GM18499 (cell line): ENCODE data around the gene DKK3.

Experiments
- ATAC-seq: cut with Tn5 transposase; IDR thresholded peaks from one replicate; pipeline ENCODE4 v1.9.1; 2021; ENCODE audit warnings: moderate number of reproducible peaks; ENCODE audit not compliant: insufficient read depth, unreplicated experiment

DKK3 gene

GRCh38 chr11:12006552-12007229 is 1.7 kb downstream of the DKK3 start:
- ATAC-seq = no peak

- ATAC-seq = no peak
Observed at GRCh38 chr11:12005476-12005875, 3.0 kb downstream of the DKK3 start.

GRCh38 chr11:12005061-12005460 is 3.4 kb downstream of the DKK3 start:
- ATAC-seq = no peak

- no peak for ATAC-seq
Observed at GRCh38 chr11:12003815-12004214, 4.6 kb downstream of the DKK3 start.

- no peak for ATAC-seq
Observed at GRCh38 chr11:12003336-12003735, 5.1 kb downstream of the DKK3 start.

- ATAC-seq = no peak
Observed at GRCh38 chr11:12001186-12001585, 7.2 kb downstream of the DKK3 start.

- ATAC-seq = no peak
Observed at GRCh38 chr11:11998091-11998781, 10.2 kb downstream of the DKK3 start.

- no peak for ATAC-seq
Observed at GRCh38 chr11:11997049-11997322, 11.4 kb downstream of the DKK3 start.

- no peak for ATAC-seq
Observed at GRCh38 chr11:11996321-11997048, 11.9 kb downstream of the DKK3 start.

GRCh38 chr11:11995601-11996000 is 12.8 kb downstream of the DKK3 start:
- no peak for ATAC-seq

- no peak for ATAC-seq
Observed at GRCh38 chr11:11993839-11994238, 14.6 kb downstream of the DKK3 start.

- no peak for ATAC-seq
Observed at GRCh38 chr11:11992257-11993212, 15.9 kb downstream of the DKK3 start.

GRCh38 chr11:11989774-11990744 is 18.4 kb downstream of the DKK3 start:
- ATAC-seq = no peak

GRCh38 chr11:11988681-11989261 is 19.7 kb downstream of the DKK3 start:
- no peak for ATAC-seq

- ATAC-seq = no peak
Observed at GRCh38 chr11:11988099-11988651, 20.3 kb downstream of the DKK3 start.

- no peak for ATAC-seq
Observed at GRCh38 chr11:11987503-11988022, 20.9 kb downstream of the DKK3 start.

GRCh38 chr11:11985954-11986949 is 22.2 kb downstream of the DKK3 start:
- ATAC-seq = no peak
